ENCODE results near the gene VTCN1.
"Not testable (repeated sequence)": the region's sequence is repeated elsewhere in the genome, so short reads cannot be mapped to it uniquely, and the experiment has no call there.

Gene VTCN1

GRCh38 chr1:117121589-117122329, 89.0 kb downstream of the VTCN1 start, which contains the start of gene TRIM45:
Gene TRIM45 (minus strand): TSS chr1:117121749. CDS start chr1:117121201, 548 bp downstream.
- peak; percentile 89 for FAIRE-seq

- no peak for FAIRE-seq
These were observed 89.7 kb downstream of the VTCN1 start for GRCh38 chr1:117120774-117121588.

GRCh38 chr1:117119144-117119543, 91.6 kb downstream of the VTCN1 start:
- not testable (repeated sequence) for FAIRE-seq

GRCh38 chr1:117118137-117118536, 92.6 kb downstream of the VTCN1 start:
- no peak for FAIRE-seq

- FAIRE-seq, result no peak
These were observed 93.0 kb downstream of the VTCN1 start for GRCh38 chr1:117117697-117118096.

GRCh38 chr1:117116784-117117130, 94.0 kb downstream of the VTCN1 start:
- FAIRE-seq, result no peak

GRCh38 chr1:117116090-117116783, 94.5 kb downstream of the VTCN1 start:
- FAIRE-seq, result no peak

- FAIRE-seq, result no peak
These were observed 95.8 kb downstream of the VTCN1 start for GRCh38 chr1:117114877-117115276.

GRCh38 chr1:117113199-117113598, 97.5 kb downstream of the VTCN1 start:
- no peak for FAIRE-seq

GRCh38 chr1:117112047-117112717, 98.5 kb downstream of the VTCN1 start:
- no peak for FAIRE-seq

GRCh38 chr1:117110774-117111173, 100.0 kb downstream of the VTCN1 start:
- no peak for FAIRE-seq

GRCh38 chr1:117107364-117107763, 103.4 kb downstream of the VTCN1 start:
- FAIRE-seq, result no peak

GRCh38 chr1:117106478-117106877, 104.2 kb downstream of the VTCN1 start:
- no peak for FAIRE-seq

- no peak for FAIRE-seq
These were observed 105.0 kb downstream of the VTCN1 start for GRCh38 chr1:117105722-117106121.

- FAIRE-seq, result no peak
These were observed 105.7 kb downstream of the VTCN1 start for GRCh38 chr1:117104986-117105385.

GRCh38 chr1:117101858-117102257, 108.9 kb downstream of the VTCN1 start:
- FAIRE-seq, result not testable (repeated sequence)

- FAIRE-seq, result no peak
These were observed 109.4 kb downstream of the VTCN1 start for GRCh38 chr1:117101334-117101733.

GRCh38 chr1:117098287-117098890, 112.3 kb downstream of the VTCN1 start:
- FAIRE-seq, result no peak

- no peak for FAIRE-seq
These were observed 113.3 kb downstream of the VTCN1 start for GRCh38 chr1:117097443-117097842.

- no peak for FAIRE-seq
These were observed 113.7 kb downstream of the VTCN1 start for GRCh38 chr1:117096951-117097408.

- FAIRE-seq, result no peak
These were observed 115.7 kb downstream of the VTCN1 start for GRCh38 chr1:117094841-117095604.
